SK-N-SH treated with all-trans-retinoic acid at 6 μM for 48 hours (cell line): ENCODE data around the gene PLXNA3.

Experiments used
- BACH2 ChIP-seq: fragments of 250-450 bp; sonication (Bioruptor Pico); IDR thresholded peaks from 2 replicates; pipeline ENCODE4 v1.9.0; 2021; ENCODE audit warnings: mild to moderate bottlenecking, borderline replicate concordance
- ISL1 ChIP-seq: fragments of 250-450 bp; sonication (Bioruptor Pico); IDR thresholded peaks from 2 replicates; pipeline ENCODE4 v2.1.2; 2022; ENCODE audit warnings: mild to moderate bottlenecking, moderate library complexity
- ZFP30 ChIP-seq: fragments of 450-650 bp; formaldehyde crosslinking; IDR thresholded peaks from 2 replicates; pipeline ENCODE4 v1.5.0; 2022; ENCODE audit warnings: mild to moderate bottlenecking, moderate library complexity

GRCh38 chrX:154443992-154444754 is 13.9 kb upstream of the PLXNA3 start, which contains the start of gene FAM50A:
- TF ChIP-seq BACH2 (CRISPR knock-in tag) (no peak), ISL1 (CRISPR knock-in tag) (no peak), ZFP30 (CRISPR knock-in tag) (no peak)
